H9 (cell line): ENCODE measurements around the gene OR10D3. TPM values are rescaled to one million over a fixed set of nuclear protein-coding genes. Genes with fewer than 3 reads are reported as not detected.

Source experiments
- DNase-seq: peaks from one replicate; pipeline ENCODE4 v3.0.0-alpha.2; 2017
- H2AFZ ChIP-seq: one replicate; pipeline ENCODE4 v1.6.1; 2013; ENCODE audit warnings: mild to moderate bottlenecking, low read length, control low read depth, moderate library complexity
- H2AK5ac ChIP-seq: 2 replicates; pipeline ENCODE4 v1.6.1; 2013; ENCODE audit warnings: low read length, control low read depth, mixed read lengths; ENCODE audit not compliant: insufficient read length
- H2BK120ac ChIP-seq: one replicate; pipeline ENCODE4 v1.6.1; 2013; ENCODE audit warnings: low read depth, mild to moderate bottlenecking, low read length, control low read depth, inconsistent platforms; ENCODE audit not compliant: poor library complexity, severe bottlenecking
- H2BK12ac ChIP-seq: 2 replicates; pipeline ENCODE4 v1.6.1; 2013; ENCODE audit warnings: low read length, control low read depth, mixed read lengths, low read depth; ENCODE audit not compliant: insufficient read length
- H2BK15ac ChIP-seq: 2 replicates; pipeline ENCODE4 v1.6.1; 2013; ENCODE audit warnings: low read depth, low read length, control low read depth
- H2BK20ac ChIP-seq: one replicate; pipeline ENCODE4 v1.6.1; 2013; ENCODE audit warnings: low read depth, mild to moderate bottlenecking, low read length, control low read depth, inconsistent platforms; ENCODE audit not compliant: poor library complexity, severe bottlenecking
- H2BK5ac ChIP-seq: 2 replicates; pipeline ENCODE4 v1.6.1; 2013; ENCODE audit warnings: low read length, control low read depth, mixed read lengths; ENCODE audit not compliant: insufficient read length
- H3K14ac ChIP-seq: 2 replicates; pipeline ENCODE4 v1.6.1; 2013; ENCODE audit warnings: low read length, control low read depth; ENCODE audit not compliant: insufficient read depth
- H3K18ac ChIP-seq: 2 replicates; pipeline ENCODE4 v1.6.1; 2013; ENCODE audit warnings: low read depth, mild to moderate bottlenecking, mixed read lengths, low read length, control low read depth; ENCODE audit not compliant: insufficient read length
- H3K23ac ChIP-seq: 2 replicates; pipeline ENCODE4 v1.6.1; 2013; ENCODE audit warnings: low read length, control low read depth, mixed read lengths, low read depth; ENCODE audit not compliant: insufficient read length
- H3K23me2 ChIP-seq: 2 replicates; pipeline ENCODE4 v1.6.1; 2013; ENCODE audit warnings: low read depth, mild to moderate bottlenecking, mixed read lengths, low read length, control low read depth; ENCODE audit not compliant: insufficient read length, poor library complexity, severe bottlenecking
- H3K27ac ChIP-seq: 2 replicates; pipeline ENCODE4 v1.5.1; 2013; ENCODE audit warnings: low read length, control low read depth, mixed read lengths, low read depth; ENCODE audit not compliant: insufficient read length
- H3K27me3 ChIP-seq: 2 replicates; pipeline ENCODE4 v1.6.1; 2013; ENCODE audit warnings: low read length, control low read depth, inconsistent platforms; ENCODE audit not compliant: insufficient read depth
- H3K4ac ChIP-seq: 2 replicates; pipeline ENCODE4 v1.6.1; 2013; ENCODE audit warnings: low read depth, mild to moderate bottlenecking, control low read depth, inconsistent platforms, low read length, moderate library complexity
- H3K4me1 ChIP-seq: 2 replicates; pipeline ENCODE4 v1.6.1; 2013; ENCODE audit warnings: low read length, control low read depth, inconsistent platforms; ENCODE audit not compliant: insufficient read depth
- H3K4me2 ChIP-seq: 2 replicates; pipeline ENCODE4 v1.6.1; 2013; ENCODE audit warnings: low read length, control low read depth, mixed read lengths; ENCODE audit not compliant: insufficient read length, insufficient read depth
- H3K56ac ChIP-seq: 2 replicates; pipeline ENCODE4 v1.6.1; 2013; ENCODE audit warnings: low read depth, mild to moderate bottlenecking, mixed read lengths, low read length, control low read depth; ENCODE audit not compliant: insufficient read length
- H3K79me1 ChIP-seq: 2 replicates; pipeline ENCODE4 v1.6.1; 2013; ENCODE audit warnings: low read depth, mild to moderate bottlenecking, moderate library complexity, low read length, control low read depth, inconsistent platforms; ENCODE audit not compliant: insufficient read depth, poor library complexity, severe bottlenecking
- H3K79me2 ChIP-seq: 2 replicates; pipeline ENCODE4 v1.6.1; 2013; ENCODE audit warnings: low read length, control low read depth, inconsistent platforms; ENCODE audit not compliant: insufficient read depth
- H3K9ac ChIP-seq: 2 replicates; pipeline ENCODE4 v1.6.1; 2013; ENCODE audit warnings: low read length, control low read depth, mixed read lengths; ENCODE audit not compliant: insufficient read length; ENCODE audit errors: extremely low read depth
- H3K9me3 ChIP-seq: one replicate; pipeline ENCODE4 v1.6.1; 2013; ENCODE audit warnings: low read depth, low read length, inconsistent platforms; ENCODE audit not compliant: control insufficient read depth
- H3T11ph ChIP-seq: one replicate; pipeline ENCODE4 v1.6.1; 2013; ENCODE audit warnings: mild to moderate bottlenecking, low read length, control low read depth, inconsistent platforms
- H4K20me1 ChIP-seq: one replicate; pipeline ENCODE4 v1.6.1; 2013; ENCODE audit not compliant: control insufficient read depth, insufficient read length, insufficient read depth
- H4K5ac ChIP-seq: 2 replicates; pipeline ENCODE4 v1.6.1; 2013; ENCODE audit warnings: low read depth, mild to moderate bottlenecking, mixed read lengths, low read length, control low read depth; ENCODE audit not compliant: insufficient read length
- H4K8ac ChIP-seq: replicated peaks from 2 replicates; pipeline ENCODE4 v1.6.1; 2013; ENCODE audit warnings: low read length, control low read depth, mixed read lengths, low read depth; ENCODE audit not compliant: insufficient read length
- H4K91ac ChIP-seq: 2 replicates; pipeline ENCODE4 v1.6.1; 2013; ENCODE audit warnings: low read depth, mild to moderate bottlenecking, moderate library complexity, mixed read lengths, low read length, control low read depth; ENCODE audit not compliant: insufficient read length
- H3K27ac Mint-ChIP-seq, 3 experiments: 2 replicates in 2 of 3; 3 replicates in 1 of 3; pipeline ENCODE4 v1.8.0; 2020 to 2021; ENCODE audit warnings: mixed read lengths in 3 of 3, mild to moderate bottlenecking in 1 of 3, moderate library complexity in 1 of 3
- H3K27me3 Mint-ChIP-seq: 2 replicates; pipeline ENCODE4 v1.8.0; 2021; ENCODE audit warnings: low read depth, mild to moderate bottlenecking, moderate library complexity, mixed read lengths
- H3K36me3 Mint-ChIP-seq, 3 experiments: 2 replicates in 2 of 3; 3 replicates in 1 of 3; pipeline ENCODE4 v1.8.0; 2020 to 2021; ENCODE audit warnings: low read depth in 3 of 3, mixed read lengths in 3 of 3; ENCODE audit not compliant: insufficient read depth in 1 of 3
- H3K4me1 Mint-ChIP-seq, 2 experiments: 2 replicates each; pipeline ENCODE4 v1.8.0; 2020; ENCODE audit warnings: mixed read lengths in 2 of 2
- H3K4me3 Mint-ChIP-seq, 2 experiments: 2 replicates in 1 of 2; 3 replicates in 1 of 2; pipeline ENCODE4 v1.8.0; 2020 to 2021; ENCODE audit warnings: mild to moderate bottlenecking in 2 of 2, mixed read lengths in 2 of 2, moderate library complexity in 1 of 2
- H3K9me3 Mint-ChIP-seq, 2 experiments: 2 replicates in 1 of 2; 3 replicates in 1 of 2; pipeline ENCODE4 v1.8.0; 2020; ENCODE audit warnings: mild to moderate bottlenecking in 2 of 2, mixed read lengths in 2 of 2, moderate library complexity in 1 of 2
- CTCF ChIP-seq: fragments of 200-600 bp; sonication (generic); conservative IDR thresholded peaks from 3 replicates; pipeline ENCODE4 v1.8.0; 2021; ENCODE audit warnings: antibody characterized with exemption, mild to moderate bottlenecking
- WGBS: extraction: QIAGEN DNeasy Blood & Tissue Kit; methylation state at CpG from one replicate; pipeline ENCODE4 v1.1.7; 2013; ENCODE audit warnings: missing lambda C conversion rate, low lambda C conversion rate, mixed read lengths; ENCODE audit not compliant: insufficient read length; ENCODE audit errors: extremely low coverage; 5-methylcytosine and 5-hydroxymethylcytosine counted together
- total RNA-seq: library from RNA; stranded (reverse); gene quantifications from 2 replicates; pipeline ENCODE4 v1.2.1, GENCODE V29; 2021

Gene OR10D3
- total RNA-seq, 1 experiment from 2014 or later, result not detected

- Histone ChIP-seq H3K9me3 (no peaks in the 10 kb centered on the region), H3K4me1 (peaks cover 3% of the 10 kb centered on the region), H3K4me2 (no peak overlapping the region), H3K27me3 (peaks cover 16% of the 10 kb centered on the region; the same call in 1 of the 2 replicates), H4K5ac (no peak overlapping the region), H3T11ph (no peak overlapping the region), H2BK12ac (no peak overlapping the region), H3K23me2 (no peaks in the 10 kb centered on the region), H2AFZ (peak overlapping the region; percentile 65), H2AK5ac (no peak overlapping the region), H4K8ac (no peak overlapping the region), H2BK5ac (no peak overlapping the region), H4K91ac (no peak overlapping the region), H3K79me1 (no peaks in the 10 kb centered on the region), H2BK120ac (no peak overlapping the region), H3K4ac (no peak overlapping the region), H2BK20ac (no peak overlapping the region), H4K20me1 (no peaks in the 10 kb centered on the region), H3K14ac (no peak overlapping the region), H3K56ac (no peak overlapping the region), H2BK15ac (no peak overlapping the region), H3K27ac (no peak overlapping the region), H3K18ac (no peak overlapping the region), H3K79me2 (no peaks in the 10 kb centered on the region), H3K23ac (no peak overlapping the region), H3K9ac (no peak overlapping the region)
- 100% methylated on average over 1 of the region's 6 CpGs for WGBS
- no peak for DNase-seq
- H3K27ac Mint-ChIP-seq, result no peak overlapping the region
- peaks cover 0 to 2% (median 0%) of the 10 kb centered on the region in 3 experiments; a peak in 1 of 7 replicates for H3K36me3 Mint-ChIP-seq
- H3K27me3 Mint-ChIP-seq, result peaks cover 33% of the 10 kb centered on the region
- no peak overlapping the region for H3K4me3 Mint-ChIP-seq
- H3K9me3 Mint-ChIP-seq, result peaks cover 0 to 2% of the 10 kb centered on the region in 2 experiments; a peak in 2 of 5 replicates
- no peak for TF ChIP-seq CTCF
- H3K4me1 Mint-ChIP-seq, result peaks cover 27 to 32% of the 10 kb centered on the region in 2 experiments
These were observed 11.4 kb downstream of the OR10D3 start for GRCh38 chr11:124194293-124195188.
